SU-DHL-6 (cell line): ENCODE data around the gene NPFFR1.

ENCODE experiments used
- H2AFZ ChIP-seq: fragments of 200-600 bp; sonication (generic); 2 replicates; pipeline ENCODE4 v1.6.1; 2014; ENCODE audit warnings: low read depth, mild to moderate bottlenecking, moderate library complexity, mixed read lengths, antibody characterized with exemption, low read length; ENCODE audit not compliant: severe bottlenecking
- H3F3A ChIP-seq: fragments of 200-600 bp; shearing (Covaris generic); 2 replicates; pipeline ENCODE4 v1.6.0; 2016; ENCODE audit warnings: antibody characterized with exemption, mild to moderate bottlenecking; ENCODE audit not compliant: insufficient read depth
- H3K27ac ChIP-seq: fragments of 200-600 bp; sonication (generic); 2 replicates; pipeline ENCODE4 v1.5.1; 2016; ENCODE audit warnings: low read depth, mild to moderate bottlenecking, low read length, moderate library complexity, mixed read lengths
- H3K27me3 ChIP-seq: fragments of 200-600 bp; sonication (generic), shearing (Covaris generic); 2 replicates; pipeline ENCODE4 v1.6.0; 2014; ENCODE audit warnings: mild to moderate bottlenecking, low read length
- H3K36me3 ChIP-seq: fragments of 200-600 bp; sonication (generic); 2 replicates; pipeline ENCODE4 v1.6.1; 2014; ENCODE audit warnings: mild to moderate bottlenecking, low read length, mixed read lengths
- H3K4me2 ChIP-seq: fragments of 300-600, 200-600 bp; shearing (Covaris generic), sonication (generic); 2 replicates; pipeline ENCODE4 v1.6.0; 2014; ENCODE audit warnings: low read length, low read depth, mild to moderate bottlenecking; ENCODE audit not compliant: poor library complexity, severe bottlenecking
- H3K4me3 ChIP-seq: fragments of 200-600 bp; sonication (generic); 2 replicates; pipeline ENCODE4 v1.5.1; 2014; ENCODE audit warnings: antibody characterized with exemption, low read length, mild to moderate bottlenecking, mixed read lengths; ENCODE audit not compliant: insufficient read depth, poor library complexity, severe bottlenecking
- H3K79me2 ChIP-seq: fragments of 200-600 bp; sonication (generic); 2 replicates; pipeline ENCODE4 v1.6.1; 2014; ENCODE audit warnings: mild to moderate bottlenecking, low read length, moderate library complexity; ENCODE audit not compliant: insufficient read depth
- H3K9ac ChIP-seq: fragments of 200-600 bp; sonication (generic); 2 replicates; pipeline ENCODE4 v1.7.0; 2014; ENCODE audit warnings: mild to moderate bottlenecking, low read length
- H3K9me2 ChIP-seq: fragments of 200-600 bp; sonication (generic); replicated peaks from 2 replicates; pipeline ENCODE4 v1.6.1; 2014; ENCODE audit warnings: low read length; ENCODE audit not compliant: insufficient read depth
- H3K9me3 ChIP-seq: fragments of 200-600 bp; sonication (generic); 2 replicates; pipeline ENCODE4 v1.6.1; 2014; ENCODE audit warnings: low read length, mixed read lengths; ENCODE audit not compliant: insufficient read depth
- H4K20me1 ChIP-seq: fragments of 200-600 bp; sonication (generic); 2 replicates; pipeline ENCODE4 v1.6.1; 2014; ENCODE audit warnings: low read depth, mild to moderate bottlenecking, antibody characterized with exemption, low read length, moderate library complexity, mixed read lengths
- CTCF ChIP-seq: fragments of 200-600 bp; sonication (generic); IDR thresholded peaks from one replicate; pipeline ENCODE4 v1.5.1; 2017; ENCODE audit warnings: antibody characterized with exemption, mild to moderate bottlenecking, low read length, moderate library complexity; ENCODE audit not compliant: insufficient read depth, poor library complexity, severe bottlenecking
- EZH2phosphoT487 ChIP-seq: fragments of 200-600 bp; sonication (generic), shearing (Covaris generic); conservative IDR thresholded peaks from 2 replicates; pipeline ENCODE4 v1.6.1; 2018; ENCODE audit warnings: mild to moderate bottlenecking, antibody characterized with exemption, low read length, moderate library complexity, mixed read lengths

NPFFR1 gene

GRCh38 chr10:70266056-70266455 is 17.7 kb downstream of the NPFFR1 start:
- Histone ChIP-seq H3K4me3 (no peak overlapping the region), H2AFZ (no peak overlapping the region), H3F3A (no peaks in the 10 kb centered on the region), H3K9ac (no peak overlapping the region), H4K20me1 (no peaks in the 10 kb centered on the region), H3K9me3 (no peaks in the 10 kb centered on the region; the same call in 1 of the 2 replicates), H3K9me2 (no peaks in the 10 kb centered on the region), H3K36me3 (no peaks in the 10 kb centered on the region), H3K27me3 (no peaks in the 10 kb centered on the region), H3K79me2 (no peaks in the 10 kb centered on the region), H3K27ac (no peak overlapping the region), H3K4me2 (no peak overlapping the region)
- TF ChIP-seq EZH2phosphoT487 = no peak
- TF ChIP-seq CTCF = no peak

DNA sequence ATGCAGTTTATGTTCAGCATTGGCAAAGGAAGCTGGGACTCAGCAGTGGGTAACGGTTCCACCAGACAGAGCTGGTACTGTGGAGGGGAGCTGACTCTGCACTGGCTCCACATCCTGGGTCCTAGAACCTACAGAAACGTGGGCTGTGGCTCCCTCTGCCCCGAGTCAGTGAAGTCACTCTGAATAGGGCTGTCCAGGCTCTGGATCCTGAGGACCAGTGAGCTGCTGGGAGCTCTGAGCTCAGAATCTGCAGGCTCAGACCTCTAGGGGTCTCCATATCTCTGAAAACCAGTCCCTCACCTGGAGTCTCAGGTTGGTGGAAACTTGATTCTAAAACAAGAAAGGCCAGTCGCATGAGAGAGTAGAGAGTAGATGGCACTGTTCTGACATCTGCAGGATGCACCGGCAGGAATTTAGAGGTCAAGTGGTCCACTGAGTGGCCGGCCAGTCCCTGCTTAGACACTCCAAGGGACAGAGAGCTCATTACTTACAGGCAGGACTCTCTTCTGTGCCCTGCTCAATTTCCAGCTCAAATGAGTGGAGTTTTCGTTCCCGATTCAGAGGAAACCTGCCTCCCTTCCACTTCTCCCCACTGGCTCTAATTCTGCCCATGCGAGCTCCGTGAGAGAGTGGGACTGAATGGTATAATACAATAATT is 18.6 kb downstream of the NPFFR1 start:
- Histone ChIP-seq H2AFZ (no peak overlapping the region), H3F3A (no peaks in the 10 kb centered on the region), H3K9me3 (no peaks in the 10 kb centered on the region; the same call in 1 of the 2 replicates), H3K79me2 (no peaks in the 10 kb centered on the region), H3K4me3 (no peak overlapping the region), H3K27me3 (no peaks in the 10 kb centered on the region), H3K9ac (no peak overlapping the region), H3K4me2 (no peak overlapping the region), H3K9me2 (no peaks in the 10 kb centered on the region), H3K36me3 (no peaks in the 10 kb centered on the region), H3K27ac (no peak overlapping the region), H4K20me1 (no peaks in the 10 kb centered on the region)
- TF ChIP-seq CTCF = peak; percentile 41
- TF ChIP-seq EZH2phosphoT487 = no peak

DNA sequence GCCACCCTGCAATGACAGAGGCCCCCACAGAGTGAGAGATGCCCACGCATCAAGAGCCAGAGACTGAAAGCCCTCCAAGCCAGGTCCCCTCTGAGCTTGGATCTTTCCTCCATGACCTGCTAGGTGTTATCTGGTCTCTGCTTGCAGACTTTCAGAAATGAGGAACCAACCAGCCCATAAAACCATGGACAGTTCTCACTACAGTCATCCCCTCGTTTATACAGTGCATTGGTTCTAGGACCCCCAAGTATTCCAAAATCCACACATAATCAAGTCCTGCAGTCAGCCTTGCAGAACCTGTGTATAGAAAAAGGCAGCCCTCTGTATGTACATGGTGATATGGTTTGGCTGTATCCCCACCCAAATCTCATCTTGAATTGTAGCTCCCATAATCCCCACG is 23.1 kb downstream of the NPFFR1 start:
- H3K9me3 ChIP-seq = no peaks in the 10 kb centered on the region; the same call in 1 of the 2 replicates
- no peaks in the 10 kb centered on the region for H3K9me2 ChIP-seq
- H3K4me2 ChIP-seq = no peak overlapping the region
- H3K27ac ChIP-seq = no peak overlapping the region
- H3K79me2 ChIP-seq = no peaks in the 10 kb centered on the region
- no peak overlapping the region for H2AFZ ChIP-seq
- no peak overlapping the region for H3K9ac ChIP-seq
- H4K20me1 ChIP-seq = no peaks in the 10 kb centered on the region
- no peaks in the 10 kb centered on the region for H3K27me3 ChIP-seq
- no peaks in the 10 kb centered on the region for H3K36me3 ChIP-seq
- H3K4me3 ChIP-seq = no peak overlapping the region
- no peaks in the 10 kb centered on the region for H3F3A ChIP-seq
- TF ChIP-seq CTCF (no peak), EZH2phosphoT487 (no peak)
